Measurements from ENCODE around the gene PIN4. TPM values are rescaled to one million over a fixed set of nuclear protein-coding genes. Genes with fewer than 3 reads are reported as not detected.

PIN4 gene
- total RNA-seq, 1 experiment from 2014 or later: 20.9 TPM

- in situ Hi-C loops (cut with HindIII; ENCODE audit: low pct_unique_long_range_greater_than_20kb, low sequenced_read_pairs): no loop called here
- peak; percentile 37 for DNase-seq (ENCODE audit: low read depth, low spot score)
These were observed 65.8 kb downstream of the PIN4 start for GRCh38 chrX:72247206-72247942.

Other genes starting within 250 kb of the PIN4 start
- 0.29 and 0.40 TPM in 2 replicates for gene RTL5, start 49.8 kb upstream of the PIN4 start, total RNA-seq (2014; rRNA removed; shearing (Covaris generic))
- gene ERCC6L, start 57.3 kb downstream of the PIN4 start, total RNA-seq (2014; rRNA removed; shearing (Covaris generic)): 5.5 and 5.8 TPM in 2 replicates
- 1,611 and 1,883 TPM in 2 replicates for gene RPS4X, start 95.5 kb downstream of the PIN4 start, total RNA-seq (2014; rRNA removed; shearing (Covaris generic))
- 29.4 and 30.1 TPM in 2 replicates for gene CITED1, start 124.2 kb downstream of the PIN4 start, total RNA-seq (2014; rRNA removed; shearing (Covaris generic))

All from SK-MEL-5 (cell line).